SK-N-SH (cell line): ENCODE measurements around the gene PTCSC3. TPM values are rescaled to one million over a fixed set of nuclear protein-coding genes. Genes with fewer than 3 reads are reported as not detected.

Experiments used
- CTCF ChIA-PET: fragments of 300-600, 350-600 bp; formaldehyde crosslinking; extraction: SDS; loops from one replicate; lab custom pipeline; 2021; lab: Yijun Ruan, JAX
- POLR2A ChIA-PET: fragments of 350-600 bp; sonication (Branson Sonifier 250); formaldehyde crosslinking; extraction: SDS; loops from one replicate; lab custom pipeline; 2020; ENCODE audit warnings: antibody characterized with exemption, inconsistent platforms; lab: Yijun Ruan, JAX
- DNase-seq: peaks from one replicate; pipeline ENCODE4 v3.0.0; 2012
- H2AFZ ChIP-seq: fragments of 200-600 bp; sonication (generic); 2 replicates; pipeline ENCODE4 v1.8.1; 2016; ENCODE audit warnings: antibody characterized with exemption, mild to moderate bottlenecking, low read depth
- H3F3A ChIP-seq: fragments of 200-600 bp; sonication (generic); replicated peaks from 2 replicates; pipeline ENCODE3; 2016; ENCODE audit warnings: antibody characterized with exemption, mild to moderate bottlenecking; ENCODE audit not compliant: insufficient read depth
- H3K27ac ChIP-seq, 2 experiments: fragments of 200-500 bp in 1 of 2; fragments of 200-600 bp in 1 of 2; sonication (Bioruptor generic) in 1 of 2; sonication (generic), shearing (Covaris generic) in 1 of 2; 2 replicates each; pipeline versions ENCODE4 v1.5.1 to v1.6.1; 2014 to 2016; ENCODE audit warnings: low read depth in 2 of 2, inconsistent platforms in 1 of 2, low read length in 1 of 2, mild to moderate bottlenecking in 1 of 2, mixed read lengths in 1 of 2
- H3K27me3 ChIP-seq: fragments of 200-600 bp; sonication (generic), shearing (Covaris generic); 2 replicates; pipeline ENCODE4 v1.6.1; 2016; ENCODE audit warnings: mixed run types; ENCODE audit not compliant: insufficient read depth
- H3K36me3 ChIP-seq, 2 experiments: fragments of 200-500 bp in 1 of 2; fragments of 200-600 bp in 1 of 2; sonication (Bioruptor generic) in 1 of 2; sonication (generic) in 1 of 2; replicated peaks in 1 of 2; 2 replicates each; pipeline versions ENCODE3 to v1.5.1; 2014 to 2016; ENCODE audit warnings: low read length in 1 of 2, mild to moderate bottlenecking in 1 of 2; ENCODE audit not compliant: insufficient read depth in 2 of 2, control insufficient read depth in 1 of 2
- H3K4me1 ChIP-seq, 2 experiments: fragments of 200-500 bp in 1 of 2; fragments of 200-600 bp in 1 of 2; sonication (Bioruptor generic) in 1 of 2; sonication (generic), shearing (Covaris generic) in 1 of 2; 2 replicates each; pipeline versions ENCODE4 v1.5.1 to v1.6.1; 2014 to 2016; ENCODE audit warnings: low read depth in 1 of 2, low read length in 1 of 2, mixed run types in 1 of 2; ENCODE audit not compliant: insufficient read depth in 2 of 2, control insufficient read depth in 1 of 2
- H3K4me2 ChIP-seq: fragments of 200-600 bp; sonication (generic), shearing (Covaris generic); 2 replicates; pipeline ENCODE4 v1.6.1; 2017; ENCODE audit warnings: mixed run types
- H3K4me3 ChIP-seq, 2 experiments: fragments of 200-500 bp in 1 of 2; fragments of 200-600 bp in 1 of 2; sonication (Bioruptor generic) in 1 of 2; sonication (generic), shearing (Covaris generic) in 1 of 2; 2 replicates each; pipeline versions ENCODE4 v1.5.1 to v1.8.1; 2014 to 2016; ENCODE audit warnings: low read depth in 2 of 2, inconsistent platforms in 1 of 2, low read length in 1 of 2, mild to moderate bottlenecking in 1 of 2, mixed read lengths in 1 of 2, moderate library complexity in 1 of 2
- H3K79me2 ChIP-seq: fragments of 200-600 bp; sonication (generic); 2 replicates; pipeline ENCODE4 v1.8.1; 2017; ENCODE audit warnings: mild to moderate bottlenecking; ENCODE audit not compliant: insufficient read depth
- H3K9ac ChIP-seq: fragments of 200-600 bp; sonication (generic); 2 replicates; pipeline ENCODE4 v1.6.1; 2017; ENCODE audit warnings: mixed run types
- H3K9me2 ChIP-seq: fragments of 200-600 bp; sonication (generic); 2 replicates; pipeline ENCODE4 v1.6.1; 2017; ENCODE audit warnings: mixed run types
- H3K9me3 ChIP-seq: fragments of 200-600 bp; sonication (generic); 2 replicates; pipeline ENCODE4 v1.6.1; 2017; ENCODE audit warnings: mixed run types, mild to moderate bottlenecking, moderate library complexity
- H4K20me1 ChIP-seq: fragments of 200-600 bp; sonication (generic); 2 replicates; pipeline ENCODE4 v1.6.1; 2017; ENCODE audit warnings: mild to moderate bottlenecking, mixed run types; ENCODE audit not compliant: insufficient read depth
- ELF1 ChIP-seq: IDR thresholded peaks from 2 replicates; pipeline ENCODE4 v1.4.0; 2012
- EP300 ChIP-seq, 2 experiments: IDR thresholded peaks; 2 replicates each; pipeline versions ENCODE4 v1.4.0 to v1.6.1; 2012; ENCODE audit warnings: borderline replicate concordance in 1 of 2, low read depth in 1 of 2, low read length in 1 of 2
- FOSL2 ChIP-seq: IDR thresholded peaks from 2 replicates; pipeline ENCODE4 v1.4.0; 2012; ENCODE audit warnings: low read depth, mild to moderate bottlenecking, moderate library complexity, borderline replicate concordance
- GATA2 ChIP-seq: sonication (generic); formaldehyde crosslinking; IDR thresholded peaks from 2 replicates; pipeline ENCODE4 v1.5.0; 2020; ENCODE audit warnings: mild to moderate bottlenecking, missing genetic modification reagents
- IRF3 ChIP-seq: fragments of 150-350 bp; IDR thresholded peaks from 2 replicates; pipeline ENCODE4 v1.6.1; 2016; ENCODE audit warnings: mild to moderate bottlenecking, low read depth, low read length
- JUND ChIP-seq: IDR thresholded peaks from 2 replicates; pipeline ENCODE4 v1.4.0; 2012
- MEF2A ChIP-seq: IDR thresholded peaks from 2 replicates; pipeline ENCODE4 v1.4.0; 2012; ENCODE audit warnings: low read depth, borderline replicate concordance
- MXI1 ChIP-seq: IDR thresholded peaks from 2 replicates; pipeline ENCODE4 v1.6.1; 2012; ENCODE audit warnings: mild to moderate bottlenecking, low read depth, low read length, improper control_type of control experiment
- NRF1 ChIP-seq: IDR thresholded peaks from 2 replicates; pipeline ENCODE4 v1.6.1; 2012; ENCODE audit warnings: low read depth, mild to moderate bottlenecking, low read length
- POLR2AphosphoS5 ChIP-seq: IDR thresholded peaks from 2 replicates; pipeline ENCODE4 v1.6.1; 2012; ENCODE audit warnings: low read depth, low read length
- RXRA ChIP-seq: IDR thresholded peaks from 2 replicates; pipeline ENCODE4 v1.4.0; 2012; ENCODE audit warnings: low read depth, mild to moderate bottlenecking, borderline replicate concordance
- SIN3A ChIP-seq: IDR thresholded peaks from 2 replicates; pipeline ENCODE4 v1.6.1; 2012; ENCODE audit warnings: low read depth, mild to moderate bottlenecking, low read length, moderate library complexity, borderline replicate concordance
- WGBS: methylation state at CpG from one replicate; pipeline ENCODE4 v1.1.6; 2017; ENCODE audit warnings: low lambda C conversion rate; 5-methylcytosine and 5-hydroxymethylcytosine counted together
- polyA plus RNA-seq, 3 experiments: library from polyadenylated mRNA; depleted of rRNA; stranded (reverse); fragments of >200 nt; gene quantifications; 2 replicates each; pipeline ENCODE4 v1.2.3, GENCODE V29; 2012

The PTCSC3 gene
- not detected in 2 replicates for polyA plus RNA-seq (2012; rRNA removed)
- 0.09 and 0.12 TPM in 2 replicates for polyA plus RNA-seq (2012; cell fraction: cytosol; rRNA removed)
- not detected in 2 replicates for polyA plus RNA-seq (2012; cell fraction: nucleus; rRNA removed)

- no peak within 1 kb of the TSS for H3K4me2 ChIP-seq
- TF ChIP-seq SIN3A: no peak
- no peak for TF ChIP-seq FOSL2
- TF ChIP-seq JUND: no peak
- no peak for TF ChIP-seq ELF1
- no peak for TF ChIP-seq MXI1
- TF ChIP-seq, all 33 proteins: peak for 0
- Histone ChIP-seq H3K4me3 (no peak within 1 kb of the TSS), H2AFZ (no peak within 1 kb of the TSS), H3K9ac (no peak within 1 kb of the TSS), H3K27me3 (peaks cover 14% of the 10 kb centered on the region), H3K79me2 (no peaks in the 10 kb centered on the region), H3K9me2 (no peaks in the 10 kb centered on the region), H3K27ac (no peak within 1 kb of the TSS), H3F3A (no peaks in the 10 kb centered on the region), H3K4me1 (no peaks in the 10 kb centered on the region), H3K36me3 (no peaks in the 10 kb centered on the region), H4K20me1 (no peaks in the 10 kb centered on the region), H3K9me3 (no peaks in the 10 kb centered on the region)
- WGBS: 13% methylated on average over 4 of the region's 4 CpGs
- DNase-seq: no peak
- POLR2A ChIA-PET: no interaction called here
- CTCF ChIA-PET: no interaction called here
Measured at GRCh38 chr14:36176524-36176923, at the start of gene PTCSC3. Gene PTCSC3, minus strand, starts transcription at chr14:36176722.

- Histone ChIP-seq H3K27ac (no peak overlapping the region), H3K36me3 (no peaks in the 10 kb centered on the region), H3K4me1 (no peaks in the 10 kb centered on the region), H4K20me1 (no peaks in the 10 kb centered on the region), H3K9ac (no peak overlapping the region), H3K79me2 (no peaks in the 10 kb centered on the region), H3K27me3 (peaks cover 20% of the 10 kb centered on the region), H3K4me3 (no peak overlapping the region), H3K9me3 (no peaks in the 10 kb centered on the region), H3K4me2 (no peak overlapping the region), H2AFZ (no peak overlapping the region), H3F3A (no peaks in the 10 kb centered on the region), H3K9me2 (no peaks in the 10 kb centered on the region)
- ChIA-PET POLR2A (no interaction called here), CTCF (no interaction called here)
- WGBS: 0% methylated on average over 1 of the region's 1 CpG
- DNase-seq: no peak
- no peak for TF ChIP-seq RXRA
Measured at GRCh38 chr14:36226164-36226563, 49.6 kb upstream of the PTCSC3 start.

- H3K79me2 ChIP-seq: no peaks in the 10 kb centered on the region
- no peak overlapping the region for H2AFZ ChIP-seq
- TF ChIP-seq IRF3: no peak
- no peak for TF ChIP-seq NRF1
- TF ChIP-seq EP300 (IDR thresholded peaks at IDR 0.05; ENCODE audit: borderline replicate concordance in 1 of 2, low read depth in 1 of 2, low read length in 1 of 2): no peak
- TF ChIP-seq FOSL2: no peak
- TF ChIP-seq POLR2AphosphoS5: no peak
- TF ChIP-seq GATA2 (CRISPR knock-in tag): no peak
- no peak for TF ChIP-seq MEF2A
- H3K36me3 ChIP-seq: no peaks in the 10 kb centered on the region
- no peak overlapping the region for H3K27ac ChIP-seq
- 24% methylated on average over 9 of the region's 9 CpGs for WGBS
- H3K4me3 ChIP-seq: no peak overlapping the region
- H3K27me3 ChIP-seq: peaks cover 20% of the 10 kb centered on the region
- no peak overlapping the region for H3K4me2 ChIP-seq
- DNase-seq: no peak
- H3K9ac ChIP-seq: no peak overlapping the region
- no peaks in the 10 kb centered on the region for H3K9me3 ChIP-seq
- H4K20me1 ChIP-seq: no peaks in the 10 kb centered on the region
- H3K4me1 ChIP-seq: no peaks in the 10 kb centered on the region
- H3K9me2 ChIP-seq: no peaks in the 10 kb centered on the region
- POLR2A ChIA-PET: no interaction called here
- CTCF ChIA-PET: no interaction called here
- H3F3A ChIP-seq: no peaks in the 10 kb centered on the region
Measured at GRCh38 chr14:36224176-36224575, 47.7 kb upstream of the PTCSC3 start.
